K562 (cell line): ENCODE results near the gene MATR3. TPM values are rescaled to one million over a fixed set of nuclear protein-coding genes. Genes with fewer than 3 reads are reported as not detected.

ENCODE experiments used
- ATAC-seq: fragments of 200-7000 bp; cut with Tn5 transposase; 3 replicates; pipeline ENCODE4 v1.9.1; 2020; ENCODE audit warnings: moderate library complexity
- BruUV-seq: library from RNA; stranded (reverse); fragments of 400-500 nt; replicated peaks from 2 replicates; lab custom pipeline; 2021; lab: Mats Ljungman, UMichigan
- CTCF ChIA-PET: fragments of 300-600 bp; formaldehyde crosslinking; extraction: SDS; loops from one replicate; lab custom pipeline; 2021; ENCODE audit warnings: low intra/inter-chr PET ratio; lab: Yijun Ruan, JAX
- POLR2A ChIA-PET: fragments of 300-600, 350-650 bp; sonication (Branson Sonifier 250); formaldehyde crosslinking; extraction: SDS; loops from one replicate; lab custom pipeline; 2021; ENCODE audit warnings: antibody characterized with exemption, inconsistent platforms; lab: Yijun Ruan, JAX
- DNase-seq, 4 experiments: peaks; one replicate each; pipeline versions ENCODE4 v3.0.0 to v3.0.0-alpha.2; 2011 to 2018; ENCODE audit warnings: low spot score in 3 of 4, mixed read lengths in 3 of 4; ENCODE audit errors: extremely low read depth in 1 of 4
- FAIRE-seq: peaks from 2 replicates; lab custom pipeline; 2011; peaks lifted over from hg19 to GRCh38; lab: Jason Lieb, UNC
- H2AFZ ChIP-seq: 2 replicates; pipeline ENCODE4 v1.6.0; 2011; ENCODE audit warnings: low read depth, low read length, control low read depth, inconsistent platforms
- H3K27ac ChIP-seq: fragments of 200-600 bp; 3 replicates; pipeline ENCODE4 v1.8.0; 2011; ENCODE audit warnings: low read depth, mild to moderate bottlenecking, control low read depth, inconsistent platforms, low read length, moderate library complexity, mixed read lengths; ENCODE audit errors: extremely low read depth
- H3K27me3 ChIP-seq, 2 experiments: fragments of 300-600 bp in 1 of 2; 2 replicates in 1 of 2; 3 replicates in 1 of 2; pipeline versions ENCODE4 v1.6.0 to v1.8.0; 2011; ENCODE audit warnings: inconsistent platforms in 2 of 2, low read length in 2 of 2, mild to moderate bottlenecking in 1 of 2, mixed read lengths in 1 of 2, moderate library complexity in 1 of 2; ENCODE audit not compliant: control insufficient read depth in 2 of 2, insufficient read depth in 2 of 2
- H3K36me3 ChIP-seq: fragments of 300-600 bp; 3 replicates; pipeline ENCODE4 v1.8.0; 2011; ENCODE audit warnings: mild to moderate bottlenecking, low read length, inconsistent platforms; ENCODE audit not compliant: control insufficient read depth, insufficient read depth
- H3K4me1 ChIP-seq, 2 experiments: fragments of 200-600 bp in 1 of 2; replicated peaks in 1 of 2; 2 replicates in 1 of 2; 3 replicates in 1 of 2; pipeline versions ENCODE4 v1.5.1 to v1.8.0; 2011; ENCODE audit warnings: inconsistent platforms in 2 of 2, low read length in 2 of 2, mild to moderate bottlenecking in 1 of 2, mixed read lengths in 1 of 2, moderate library complexity in 1 of 2; ENCODE audit not compliant: control insufficient read depth in 2 of 2, insufficient read depth in 2 of 2
- H3K4me2 ChIP-seq: 2 replicates; pipeline ENCODE4 v1.6.1; 2011; ENCODE audit warnings: low read length, control low read depth, inconsistent platforms, mixed read lengths; ENCODE audit not compliant: insufficient read depth
- H3K4me3 ChIP-seq: fragments of 200-600 bp; sonication (generic), shearing (Covaris generic); 2 replicates; pipeline ENCODE4 v1.5.1; 2016; ENCODE audit warnings: control low read depth, inconsistent platforms
- H3K79me2 ChIP-seq: fragments of 200-600 bp; 3 replicates; pipeline ENCODE4 v1.8.0; 2011; ENCODE audit warnings: low read length, inconsistent platforms; ENCODE audit not compliant: control insufficient read depth, insufficient read depth
- H3K9ac ChIP-seq, 2 experiments: 2 replicates each; pipeline versions ENCODE4 v1.6.0 to v1.6.1; 2011; ENCODE audit warnings: low read depth in 2 of 2, low read length in 2 of 2, control low read depth in 1 of 2, inconsistent platforms in 1 of 2, mild to moderate bottlenecking in 1 of 2, mixed read lengths in 1 of 2; ENCODE audit not compliant: insufficient read depth in 1 of 2
- H3K9me1 ChIP-seq: one replicate; pipeline ENCODE4 v1.6.0; 2011; ENCODE audit warnings: inconsistent platforms, mild to moderate bottlenecking, low read length, moderate library complexity; ENCODE audit not compliant: control insufficient read depth, insufficient read depth
- H3K9me3 ChIP-seq: replicated peaks from 2 replicates; pipeline ENCODE4 v1.5.1; 2011; ENCODE audit warnings: low read depth, low read length, inconsistent platforms; ENCODE audit not compliant: control insufficient read depth, insufficient read depth
- H4K20me1 ChIP-seq: replicated peaks from 2 replicates; pipeline ENCODE4 v1.6.1; 2011; ENCODE audit warnings: low read length, inconsistent platforms, mixed read lengths; ENCODE audit not compliant: control insufficient read depth, insufficient read depth
- CBX2 ChIP-seq: fragments of 200-600 bp; sonication (generic); IDR thresholded peaks from one replicate; pipeline ENCODE4 v1.6.1; 2012; ENCODE audit warnings: mild to moderate bottlenecking, low read length, inconsistent platforms; ENCODE audit not compliant: insufficient read depth, poor library complexity, severe bottlenecking
- FOS ChIP-seq: IDR thresholded peaks from 3 replicates; pipeline ENCODE4 v1.6.1; 2011; ENCODE audit not compliant: insufficient read length; ENCODE audit errors: extremely low read depth
- KLF6 ChIP-seq: fragments of 250-450 bp; sonication (Bioruptor Pico); IDR thresholded peaks from 2 replicates; pipeline ENCODE4 v1.4.0; 2020; ENCODE audit warnings: mild to moderate bottlenecking, moderate library complexity, borderline replicate concordance
- MEF2A ChIP-seq: IDR thresholded peaks from 2 replicates; pipeline ENCODE4 v1.6.1; 2011; ENCODE audit warnings: low read depth, mild to moderate bottlenecking, low read length, moderate library complexity; ENCODE audit not compliant: control insufficient read depth
- POU5F1 ChIP-seq: fragments of 150-350 bp; IDR thresholded peaks from 2 replicates; pipeline ENCODE4 v1.6.1; 2014; ENCODE audit warnings: borderline replicate concordance, low read length, low read depth, mild to moderate bottlenecking; ENCODE audit not compliant: partially characterized antibody
- PRPF4 ChIP-seq: fragments of 200-400 bp; formaldehyde crosslinking; IDR thresholded peaks from one replicate; pipeline ENCODE4 v1.6.1; 2017; ENCODE audit warnings: low read length, low read depth, mild to moderate bottlenecking; ENCODE audit not compliant: insufficient read depth, poor library complexity, severe bottlenecking
- PTBP1 ChIP-seq: fragments of 200-400 bp; formaldehyde crosslinking; IDR thresholded peaks from 2 replicates; pipeline ENCODE4 v1.6.1; 2017; ENCODE audit warnings: low read depth, low read length
- WHSC1 ChIP-seq: IDR thresholded peaks from one replicate; pipeline ENCODE4 v1.6.1; 2012; ENCODE audit warnings: low read length, control low read depth, inconsistent platforms
- ZNF124 ChIP-seq: sonication (generic); formaldehyde crosslinking; IDR thresholded peaks from 2 replicates; pipeline ENCODE4 v1.8.1; 2022; ENCODE audit warnings: missing genetic modification reagents
- WGBS: fragments of 100-300 bp; shearing (Covaris generic); methylation state at CpG from one replicate; pipeline ENCODE4 v1.1.6; 2016; ENCODE audit warnings: low coverage, mixed read lengths; ENCODE audit not compliant: insufficient coverage; ENCODE audit errors: missing lambda C conversion rate; 5-methylcytosine and 5-hydroxymethylcytosine counted together
- in situ Hi-C: fragments of 300-500 bp; cut with MboI; formaldehyde crosslinking; loops from 4 replicates; pipeline ENCODE4 v1.15.0; 2018; ENCODE audit warnings: inconsistent platforms, mixed read lengths
- intact Hi-C: fragments of 100-400 bp; cut with micrococcal nuclease; formaldehyde crosslinking; loops from 2 replicates; pipeline ENCODE4 v1.14.2; 2022
- polyA plus RNA-seq, 8 experiments: library from polyadenylated mRNA; depleted of rRNA in 4 of 8; stranded (reverse) in 5 of 8; unstranded in 3 of 8; fragments of >200 nt; fragmentation: Nextera tagmentation in 2 of 8; fragmentation: Illumina TruSeq in 1 of 8; extraction: Ambion mirVana in 2 of 8; extraction: Trizol in 1 of 8; gene quantifications; 2 replicates each; pipeline versions ENCODE4 v1.2.1 to v1.2.3, GENCODE V29; 2011 to 2014; ENCODE audit warnings: inconsistent platforms in 1 of 8, missing spikeins in 1 of 8
- total RNA-seq, 7 experiments: library from RNA; depleted of rRNA in 6 of 7; stranded (reverse); fragments of >200 nt in 6 of 7; fragmentation: Illumina TruSeq in 2 of 7; extraction: Trizol in 2 of 7; gene quantifications; 2 replicates each; pipeline versions ENCODE4 v1.2.1 to v1.2.3, GENCODE V29; 2011 to 2021; ENCODE audit warnings: low replicate concordance in 1 of 7
- TF ChIP-seq, protein P1 (sequence below): fragments of 150-350 bp; IDR thresholded peaks from 2 replicates; pipeline ENCODE4 v1.6.1; 2014; ENCODE audit warnings: low read depth, mild to moderate bottlenecking, low read length, borderline replicate concordance
- TF ChIP-seq, protein P2 (sequence below): fragments of 450-650 bp; IDR thresholded peaks from 2 replicates; pipeline ENCODE4 v1.6.1; 2016
- TF ChIP-seq, protein P3 (sequence below): sonication (generic); formaldehyde crosslinking; IDR thresholded peaks from 2 replicates; pipeline ENCODE4 v1.8.0; 2022; ENCODE audit warnings: mild to moderate bottlenecking, missing genetic modification reagents

Gene MATR3
- total and polyA plus RNA-seq, 9 of the 15 experiments (the other 6 are each of a cell fraction or from before 2014, with no cell fraction given): 150 to 425 (median 263) TPM

DNA sequence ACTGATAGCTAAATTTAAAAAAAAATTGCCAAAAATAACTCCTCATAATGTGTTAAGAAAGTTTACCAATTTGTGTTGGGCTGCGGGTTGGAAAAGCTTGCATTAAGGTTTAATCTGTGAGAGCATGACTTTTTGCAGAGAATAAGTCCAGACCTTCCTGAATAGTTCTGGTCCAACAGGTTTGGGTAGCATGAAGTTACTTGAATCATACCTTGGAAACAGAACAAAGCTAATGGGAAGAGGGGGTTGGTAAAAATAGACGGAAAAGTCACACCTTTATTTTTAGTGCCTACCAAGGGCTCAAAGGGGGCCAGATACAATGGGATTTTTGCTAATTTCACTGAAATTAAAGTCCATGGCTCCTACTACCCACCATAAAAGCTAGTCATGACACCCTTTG, 17.1 kb upstream of the MATR3 start:
- H3K9ac ChIP-seq: peak overlapping the region; percentile 89 to 93
- peaks cover 63% of the 10 kb centered on the region for H3K36me3 ChIP-seq
- peaks cover 87% of the 10 kb centered on the region for H3K79me2 ChIP-seq
- H3K4me2 ChIP-seq: peak overlapping the region; percentile 93
- H2AFZ ChIP-seq: no peak overlapping the region
- BruUV-seq: no TSS peak
- FAIRE-seq (no peak), DNase-seq (no peak), ATAC-seq (no peak)
- ChIA-PET POLR2A (interaction anchor here (0.7 to 3.2 kb wide), 7 partner anchors 10 to 77 kb away, joined by 3 to 38 read pairs (median 3); partner anchors contain the start of genes MATR3 and PAIP2), CTCF (no interaction called here)
- H3K4me1 ChIP-seq: peaks cover 16 to 49% of the 10 kb centered on the region in 2 experiments
- intact Hi-C loops: no loop called here
- no peaks in the 10 kb centered on the region for H3K27me3 ChIP-seq
- H3K9me3 ChIP-seq: no peaks in the 10 kb centered on the region
- peak overlapping the region; percentile 66 for H3K27ac ChIP-seq
- WGBS: 0% methylated on average over 2 of the region's 2 CpGs
- in situ Hi-C loops: no loop called here
- H4K20me1 ChIP-seq: no peaks in the 10 kb centered on the region
- peak overlapping the region; percentile 72 for H3K4me3 ChIP-seq
- H3K9me1 ChIP-seq: peaks cover 2% of the 10 kb centered on the region
- TF ChIP-seq, protein P1, sequence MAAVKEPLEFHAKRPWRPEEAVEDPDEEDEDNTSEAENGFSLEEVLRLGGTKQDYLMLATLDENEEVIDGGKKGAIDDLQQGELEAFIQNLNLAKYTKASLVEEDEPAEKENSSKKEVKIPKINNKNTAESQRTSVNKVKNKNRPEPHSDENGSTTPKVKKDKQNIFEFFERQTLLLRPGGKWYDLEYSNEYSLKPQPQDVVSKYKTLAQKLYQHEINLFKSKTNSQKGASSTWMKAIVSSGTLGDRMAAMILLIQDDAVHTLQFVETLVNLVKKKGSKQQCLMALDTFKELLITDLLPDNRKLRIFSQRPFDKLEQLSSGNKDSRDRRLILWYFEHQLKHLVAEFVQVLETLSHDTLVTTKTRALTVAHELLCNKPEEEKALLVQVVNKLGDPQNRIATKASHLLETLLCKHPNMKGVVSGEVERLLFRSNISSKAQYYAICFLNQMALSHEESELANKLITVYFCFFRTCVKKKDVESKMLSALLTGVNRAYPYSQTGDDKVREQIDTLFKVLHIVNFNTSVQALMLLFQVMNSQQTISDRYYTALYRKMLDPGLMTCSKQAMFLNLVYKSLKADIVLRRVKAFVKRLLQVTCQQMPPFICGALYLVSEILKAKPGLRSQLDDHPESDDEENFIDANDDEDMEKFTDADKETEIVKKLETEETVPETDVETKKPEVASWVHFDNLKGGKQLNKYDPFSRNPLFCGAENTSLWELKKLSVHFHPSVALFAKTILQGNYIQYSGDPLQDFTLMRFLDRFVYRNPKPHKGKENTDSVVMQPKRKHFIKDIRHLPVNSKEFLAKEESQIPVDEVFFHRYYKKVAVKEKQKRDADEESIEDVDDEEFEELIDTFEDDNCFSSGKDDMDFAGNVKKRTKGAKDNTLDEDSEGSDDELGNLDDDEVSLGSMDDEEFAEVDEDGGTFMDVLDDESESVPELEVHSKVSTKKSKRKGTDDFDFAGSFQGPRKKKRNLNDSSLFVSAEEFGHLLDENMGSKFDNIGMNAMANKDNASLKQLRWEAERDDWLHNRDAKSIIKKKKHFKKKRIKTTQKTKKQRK: no peak
- TF ChIP-seq WHSC1 (no peak), PTBP1 (no peak), MEF2A (no peak), POU5F1 (no peak), CBX2 (no peak), FOS (no peak), ZNF124 (CRISPR knock-in tag) (no peak), KLF6 (no peak), PRPF4 (no peak)
- TF ChIP-seq, protein P2, sequence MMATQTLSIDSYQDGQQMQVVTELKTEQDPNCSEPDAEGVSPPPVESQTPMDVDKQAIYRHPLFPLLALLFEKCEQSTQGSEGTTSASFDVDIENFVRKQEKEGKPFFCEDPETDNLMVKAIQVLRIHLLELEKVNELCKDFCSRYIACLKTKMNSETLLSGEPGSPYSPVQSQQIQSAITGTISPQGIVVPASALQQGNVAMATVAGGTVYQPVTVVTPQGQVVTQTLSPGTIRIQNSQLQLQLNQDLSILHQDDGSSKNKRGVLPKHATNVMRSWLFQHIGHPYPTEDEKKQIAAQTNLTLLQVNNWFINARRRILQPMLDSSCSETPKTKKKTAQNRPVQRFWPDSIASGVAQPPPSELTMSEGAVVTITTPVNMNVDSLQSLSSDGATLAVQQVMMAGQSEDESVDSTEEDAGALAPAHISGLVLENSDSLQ: no peak
- TF ChIP-seq, protein P3, sequence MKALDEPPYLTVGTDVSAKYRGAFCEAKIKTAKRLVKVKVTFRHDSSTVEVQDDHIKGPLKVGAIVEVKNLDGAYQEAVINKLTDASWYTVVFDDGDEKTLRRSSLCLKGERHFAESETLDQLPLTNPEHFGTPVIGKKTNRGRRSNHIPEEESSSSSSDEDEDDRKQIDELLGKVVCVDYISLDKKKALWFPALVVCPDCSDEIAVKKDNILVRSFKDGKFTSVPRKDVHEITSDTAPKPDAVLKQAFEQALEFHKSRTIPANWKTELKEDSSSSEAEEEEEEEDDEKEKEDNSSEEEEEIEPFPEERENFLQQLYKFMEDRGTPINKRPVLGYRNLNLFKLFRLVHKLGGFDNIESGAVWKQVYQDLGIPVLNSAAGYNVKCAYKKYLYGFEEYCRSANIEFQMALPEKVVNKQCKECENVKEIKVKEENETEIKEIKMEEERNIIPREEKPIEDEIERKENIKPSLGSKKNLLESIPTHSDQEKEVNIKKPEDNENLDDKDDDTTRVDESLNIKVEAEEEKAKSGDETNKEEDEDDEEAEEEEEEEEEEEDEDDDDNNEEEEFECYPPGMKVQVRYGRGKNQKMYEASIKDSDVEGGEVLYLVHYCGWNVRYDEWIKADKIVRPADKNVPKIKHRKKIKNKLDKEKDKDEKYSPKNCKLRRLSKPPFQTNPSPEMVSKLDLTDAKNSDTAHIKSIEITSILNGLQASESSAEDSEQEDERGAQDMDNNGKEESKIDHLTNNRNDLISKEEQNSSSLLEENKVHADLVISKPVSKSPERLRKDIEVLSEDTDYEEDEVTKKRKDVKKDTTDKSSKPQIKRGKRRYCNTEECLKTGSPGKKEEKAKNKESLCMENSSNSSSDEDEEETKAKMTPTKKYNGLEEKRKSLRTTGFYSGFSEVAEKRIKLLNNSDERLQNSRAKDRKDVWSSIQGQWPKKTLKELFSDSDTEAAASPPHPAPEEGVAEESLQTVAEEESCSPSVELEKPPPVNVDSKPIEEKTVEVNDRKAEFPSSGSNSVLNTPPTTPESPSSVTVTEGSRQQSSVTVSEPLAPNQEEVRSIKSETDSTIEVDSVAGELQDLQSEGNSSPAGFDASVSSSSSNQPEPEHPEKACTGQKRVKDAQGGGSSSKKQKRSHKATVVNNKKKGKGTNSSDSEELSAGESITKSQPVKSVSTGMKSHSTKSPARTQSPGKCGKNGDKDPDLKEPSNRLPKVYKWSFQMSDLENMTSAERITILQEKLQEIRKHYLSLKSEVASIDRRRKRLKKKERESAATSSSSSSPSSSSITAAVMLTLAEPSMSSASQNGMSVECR (CRISPR knock-in tag): no peak
